Fibroblast of the aortic adventitia (primary cell): ENCODE results near the gene CAND1. TPM values are rescaled to one million over a fixed set of nuclear protein-coding genes. Genes with fewer than 3 reads are reported as not detected.
"Not testable (repeated sequence)": the region's sequence is repeated elsewhere in the genome, so short reads cannot be mapped to it uniquely, and the experiment has no call there.

Experiments used
- DNase-seq: peaks from one replicate; pipeline ENCODE4 v3.0.0-alpha.2; 2010; ENCODE audit warnings: low read depth
- H3K4me3 ChIP-seq: 2 replicates; pipeline ENCODE4 v1.5.1; 2011; ENCODE audit warnings: low read depth, mild to moderate bottlenecking, control low read depth, low read length, moderate library complexity
- CTCF ChIP-seq: IDR thresholded peaks from 2 replicates; pipeline ENCODE4 v1.5.1; 2011; ENCODE audit warnings: mild to moderate bottlenecking, low read length, control low read depth, inconsistent platforms; ENCODE audit not compliant: insufficient read depth
- total RNA-seq: library from RNA; depleted of rRNA; stranded (reverse); fragments of >200 nt; gene quantifications from 2 replicates; pipeline ENCODE4 v1.2.3, GENCODE V29; 2012; ENCODE audit warnings: low replicate concordance

CAND1 gene
- total RNA-seq, 1 donor: 119 TPM

GRCh38 chr12:67327466-67327865 is 58.3 kb downstream of the CAND1 start:
- DNase-seq: no peak
- no peak overlapping the region for H3K4me3 ChIP-seq
- TF ChIP-seq CTCF: no peak

- no peak for DNase-seq
- no peak for TF ChIP-seq CTCF
- no peak overlapping the region for H3K4me3 ChIP-seq
Measured at GRCh38 chr12:67331123-67331522, 62.0 kb downstream of the CAND1 start.

GRCh38 chr12:67331828-67332227 is 62.7 kb downstream of the CAND1 start:
- no peak for TF ChIP-seq CTCF
- no peak overlapping the region for H3K4me3 ChIP-seq
- no peak for DNase-seq

GRCh38 chr12:67333649-67334048 is 64.5 kb downstream of the CAND1 start:
- no peak overlapping the region for H3K4me3 ChIP-seq
- TF ChIP-seq CTCF: no peak
- DNase-seq: no peak

GRCh38 chr12:67338426-67338825 is 69.3 kb downstream of the CAND1 start:
- DNase-seq: no peak
- TF ChIP-seq CTCF: no peak
- H3K4me3 ChIP-seq: no peak overlapping the region

- DNase-seq: no peak
- no peak for TF ChIP-seq CTCF
- H3K4me3 ChIP-seq: no peak overlapping the region
Measured at GRCh38 chr12:67339530-67339929, 70.4 kb downstream of the CAND1 start.

GRCh38 chr12:67341086-67341485 is 71.9 kb downstream of the CAND1 start:
- H3K4me3 ChIP-seq, DNase-seq: not testable (repeated sequence)
